ENCODE data around the gene PITHD1.
"Not testable (repeated sequence)": the region's sequence is repeated elsewhere in the genome, so short reads cannot be mapped to it uniquely, and the experiment has no call there.

Gene PITHD1

GRCh38 chr1:23777979-23778814, at the start of gene PITHD1:
TSS of gene PITHD1 (plus strand) at chr1:23778418. CDS start at chr1:23778516, 98 bp downstream.
- DNase-seq = peak; percentile 65

- DNase-seq = no peak
Observed at GRCh38 chr1:23732363-23733224, 45.6 kb upstream of the PITHD1 start.

GRCh38 chr1:23733281-23733680, 44.9 kb upstream of the PITHD1 start:
- not testable (repeated sequence) for DNase-seq

GRCh38 chr1:23736437-23737134, 41.6 kb upstream of the PITHD1 start:
- DNase-seq = no peak

GRCh38 chr1:23741609-23742008, 36.6 kb upstream of the PITHD1 start:
- DNase-seq = no peak

GRCh38 chr1:23742670-23743286, 35.4 kb upstream of the PITHD1 start:
- no peak for DNase-seq

GRCh38 chr1:23743287-23744152, 34.7 kb upstream of the PITHD1 start, which contains the start of gene ELOA:
TSS of gene ELOA (plus strand) at chr1:23743471. CDS start at chr1:23743504, 33 bp downstream.
- DNase-seq = peak; percentile 90

- DNase-seq = peak; percentile 33
Observed at GRCh38 chr1:23745515-23745914, 32.7 kb upstream of the PITHD1 start.

GRCh38 chr1:23748016-23748415, 30.2 kb upstream of the PITHD1 start:
- no peak for DNase-seq

- peak; percentile 45 for DNase-seq
Observed at GRCh38 chr1:23751050-23751814, 27.0 kb upstream of the PITHD1 start.

GRCh38 chr1:23751815-23752200, 26.4 kb upstream of the PITHD1 start:
- DNase-seq = no peak

GRCh38 chr1:23752909-23753308, 25.3 kb upstream of the PITHD1 start:
- no peak for DNase-seq

GRCh38 chr1:23756676-23757075, 21.5 kb upstream of the PITHD1 start:
- no peak for DNase-seq

- no peak for DNase-seq
Observed at GRCh38 chr1:23757812-23758211, 20.4 kb upstream of the PITHD1 start.

GRCh38 chr1:23759277-23759676, 18.9 kb upstream of the PITHD1 start:
- no peak for DNase-seq

- no peak for DNase-seq
Observed at GRCh38 chr1:23763041-23763577, 15.1 kb upstream of the PITHD1 start.

- DNase-seq = no peak
Observed at GRCh38 chr1:23768733-23769132, 9.5 kb upstream of the PITHD1 start.

- no peak for DNase-seq
Observed at GRCh38 chr1:23772049-23772853, 6.0 kb upstream of the PITHD1 start.

- DNase-seq = no peak
Observed at GRCh38 chr1:23772854-23773242, 5.4 kb upstream of the PITHD1 start.

Measured in 8988T (cell line).